ENCODE measurements around the gene SLC22A1. TPM values are rescaled to one million over a fixed set of nuclear protein-coding genes. Genes with fewer than 3 reads are reported as not detected.

SLC22A1 gene
- total and polyA plus RNA-seq, 5 donors from 2014 or later, result 2.5 TPM; not detected in 4

DNA sequence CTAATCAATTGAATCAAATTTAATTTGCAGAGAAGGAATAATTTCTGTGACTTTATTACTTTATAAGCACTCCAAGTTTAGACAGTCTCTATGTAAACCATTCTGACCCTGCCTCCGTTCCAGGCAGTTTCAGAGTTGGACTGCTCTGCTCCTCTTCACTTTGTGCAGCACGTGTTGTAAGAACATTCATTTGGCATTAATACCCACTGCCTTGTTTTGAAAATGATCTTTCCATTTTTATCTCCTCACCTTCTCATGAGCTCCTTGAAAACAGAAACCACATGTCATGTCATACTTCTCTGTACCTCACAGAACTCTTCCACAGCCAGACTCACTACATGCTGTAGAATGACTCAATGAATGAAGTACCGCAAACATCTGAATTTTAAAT is 25.5 kb downstream of the SLC22A1 start:
- H3K27me3 ChIP-seq (ENCODE audit: control insufficient read depth, insufficient read depth, low read length), result peaks cover 3% of the 10 kb centered on the region
- Mint-ChIP-seq H3K27ac (no peak overlapping the region), H3K27me3 (peaks cover 10% of the 10 kb centered on the region), H3K36me3 (peaks cover 12% of the 10 kb centered on the region), H3K9me3 (peaks cover 1 to 10% (median 3%) of the 10 kb centered on the region in 7 donors), H3K4me3 (no peak overlapping the region), H3K4me1 (no peaks in the 10 kb centered on the region)
- no peak for DNase-seq
- no peak for ATAC-seq (ENCODE audit: low read depth in 2 of 2)
- no peak overlapping the region for H3K27ac ChIP-seq (ENCODE audit: insufficient read depth, low read length, poor library complexity, severe bottlenecking)
- no peak overlapping the region for H3K4me3 ChIP-seq (ENCODE audit: low read depth, low read length)
- no peaks in the 10 kb centered on the region for H3K36me3 ChIP-seq (ENCODE audit: control insufficient read depth, insufficient read depth, low read length)
- no peaks in the 10 kb centered on the region for H3K4me1 ChIP-seq (ENCODE audit: control insufficient read depth, insufficient read depth, low read length, poor library complexity, severe bottlenecking)
- no peaks in the 10 kb centered on the region for H3K9me3 ChIP-seq (ENCODE audit: control insufficient read depth in 2 of 2, low read length in 2 of 2)

DNA sequence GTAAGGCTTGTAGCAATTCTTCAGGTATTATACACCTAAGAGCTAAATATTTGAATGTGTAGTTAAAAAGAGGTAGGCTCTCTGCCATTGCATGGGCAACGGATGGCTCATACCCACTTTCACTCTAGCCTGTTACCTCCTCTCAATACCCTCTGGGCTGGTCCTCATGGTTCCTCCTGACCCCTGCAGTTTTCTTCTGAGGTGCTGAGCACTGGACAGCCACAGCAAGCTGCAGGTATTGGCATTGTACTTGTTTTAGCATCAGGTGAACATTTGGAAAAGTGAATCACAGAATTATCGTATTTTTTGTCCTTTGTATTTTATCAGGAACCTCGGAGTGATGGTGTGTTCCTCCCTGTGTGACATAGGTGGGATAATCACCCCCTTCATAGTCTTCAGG is 32.9 kb downstream of the SLC22A1 start:
- no peaks in the 10 kb centered on the region for H3K4me1 Mint-ChIP-seq
- H3K27me3 Mint-ChIP-seq, result peaks cover 7% of the 10 kb centered on the region
- no peak for ATAC-seq (ENCODE audit: low read depth in 2 of 2)

DNA sequence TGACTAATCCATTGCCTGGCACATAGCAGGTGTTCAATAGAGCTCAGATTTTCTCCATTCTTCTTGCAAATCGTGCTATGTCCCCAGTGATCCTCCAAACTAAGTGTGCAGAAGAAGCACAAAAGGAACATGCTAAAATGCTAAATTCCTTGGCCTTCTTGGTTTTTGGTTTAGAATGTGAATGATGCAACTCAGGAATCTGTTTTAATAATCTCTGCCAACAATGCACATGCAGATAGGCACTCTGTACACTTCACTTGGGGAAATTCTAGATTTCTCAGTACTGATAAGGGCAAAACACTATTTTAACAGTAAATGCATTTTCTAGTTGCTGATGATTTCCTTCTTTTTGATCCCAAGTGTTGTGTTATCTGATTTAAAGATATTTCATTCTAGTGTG is 35.2 kb downstream of the SLC22A1 start:
- H3K27me3 ChIP-seq (ENCODE audit: control insufficient read depth, insufficient read depth, low read length), result no peaks in the 10 kb centered on the region
- no peak overlapping the region for H3K27ac ChIP-seq (ENCODE audit: insufficient read depth, low read length, poor library complexity, severe bottlenecking)
- H3K4me3 Mint-ChIP-seq, result no peak overlapping the region
- peaks cover 2 to 15% (median 4%) of the 10 kb centered on the region in 7 donors for H3K9me3 Mint-ChIP-seq
- no peaks in the 10 kb centered on the region for H3K4me1 ChIP-seq (ENCODE audit: control insufficient read depth, insufficient read depth, low read length, poor library complexity, severe bottlenecking)
- no peak overlapping the region for H3K27ac Mint-ChIP-seq
- no peaks in the 10 kb centered on the region for H3K4me1 Mint-ChIP-seq
- ATAC-seq (ENCODE audit: low read depth in 2 of 2), result no peak
- no peak for DNase-seq
- no peaks in the 10 kb centered on the region for H3K36me3 Mint-ChIP-seq
- H3K9me3 ChIP-seq (ENCODE audit: control insufficient read depth in 2 of 2, low read length in 2 of 2), result peaks cover 0 to 5% of the 10 kb centered on the region in 2 experiments
- H3K4me3 ChIP-seq (ENCODE audit: low read depth, low read length), result no peak overlapping the region
- H3K27me3 Mint-ChIP-seq, result peaks cover 7% of the 10 kb centered on the region
- no peaks in the 10 kb centered on the region for H3K36me3 ChIP-seq (ENCODE audit: control insufficient read depth, insufficient read depth, low read length)

More for the DNA sequence above, 32.9 kb downstream of the SLC22A1 start:
- no peak for DNase-seq
- Histone ChIP-seq H3K27ac (ENCODE audit: insufficient read depth, low read length, poor library complexity, severe bottlenecking) (no peak overlapping the region), H3K27me3 (ENCODE audit: control insufficient read depth, insufficient read depth, low read length) (peaks cover 3% of the 10 kb centered on the region), H3K4me1 (ENCODE audit: control insufficient read depth, insufficient read depth, low read length, poor library complexity, severe bottlenecking) (no peaks in the 10 kb centered on the region), H3K36me3 (ENCODE audit: control insufficient read depth, insufficient read depth, low read length) (no peaks in the 10 kb centered on the region), H3K9me3 (ENCODE audit: control insufficient read depth in 2 of 2, low read length in 2 of 2) (peaks cover 0 to 5% of the 10 kb centered on the region in 2 experiments), H3K4me3 (ENCODE audit: low read depth, low read length) (no peak overlapping the region)
- peaks cover 2 to 16% (median 5%) of the 10 kb centered on the region in 7 donors for H3K9me3 Mint-ChIP-seq
- H3K4me3 Mint-ChIP-seq, result no peak overlapping the region
- H3K27ac Mint-ChIP-seq, result no peak overlapping the region
- peaks cover 4% of the 10 kb centered on the region for H3K36me3 Mint-ChIP-seq

DNA sequence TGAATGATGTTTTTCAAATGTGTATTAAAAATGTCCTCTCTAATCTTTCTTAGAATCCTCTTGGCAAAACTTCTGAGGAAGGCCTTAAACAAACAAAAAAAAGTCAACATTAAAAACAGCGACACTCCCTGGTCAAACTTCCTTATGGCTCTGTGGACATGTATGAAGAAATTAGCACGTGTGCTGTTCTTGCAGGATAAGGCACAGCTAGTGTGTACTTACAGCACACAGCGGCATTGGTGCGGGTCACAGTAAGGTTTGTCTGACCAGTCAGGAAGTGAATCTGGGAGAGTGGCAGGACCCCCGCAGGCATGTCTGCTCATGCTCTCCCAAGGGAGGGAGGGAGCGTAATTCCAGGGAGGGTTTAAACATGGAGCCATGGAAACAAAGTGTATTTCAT is 38.8 kb downstream of the SLC22A1 start:
- peaks cover 0 to 5% (median 0%) of the 10 kb centered on the region in 7 donors for H3K9me3 Mint-ChIP-seq
- Histone ChIP-seq H3K4me1 (ENCODE audit: control insufficient read depth, insufficient read depth, low read length, poor library complexity, severe bottlenecking) (no peaks in the 10 kb centered on the region), H3K27ac (ENCODE audit: insufficient read depth, low read length, poor library complexity, severe bottlenecking) (no peak overlapping the region), H3K4me3 (ENCODE audit: low read depth, low read length) (no peak overlapping the region), H3K36me3 (ENCODE audit: control insufficient read depth, insufficient read depth, low read length) (no peaks in the 10 kb centered on the region), H3K27me3 (ENCODE audit: control insufficient read depth, insufficient read depth, low read length) (no peaks in the 10 kb centered on the region), H3K9me3 (ENCODE audit: control insufficient read depth in 2 of 2, low read length in 2 of 2) (no peaks in the 10 kb centered on the region)
- no peaks in the 10 kb centered on the region for H3K27me3 Mint-ChIP-seq
- no peaks in the 10 kb centered on the region for H3K36me3 Mint-ChIP-seq
- H3K4me1 Mint-ChIP-seq, result no peaks in the 10 kb centered on the region
- no peak for ATAC-seq (ENCODE audit: low read depth in 2 of 2)
- DNase-seq, result no peak
- no peak overlapping the region for H3K4me3 Mint-ChIP-seq
- H3K27ac Mint-ChIP-seq, result no peak overlapping the region

DNA sequence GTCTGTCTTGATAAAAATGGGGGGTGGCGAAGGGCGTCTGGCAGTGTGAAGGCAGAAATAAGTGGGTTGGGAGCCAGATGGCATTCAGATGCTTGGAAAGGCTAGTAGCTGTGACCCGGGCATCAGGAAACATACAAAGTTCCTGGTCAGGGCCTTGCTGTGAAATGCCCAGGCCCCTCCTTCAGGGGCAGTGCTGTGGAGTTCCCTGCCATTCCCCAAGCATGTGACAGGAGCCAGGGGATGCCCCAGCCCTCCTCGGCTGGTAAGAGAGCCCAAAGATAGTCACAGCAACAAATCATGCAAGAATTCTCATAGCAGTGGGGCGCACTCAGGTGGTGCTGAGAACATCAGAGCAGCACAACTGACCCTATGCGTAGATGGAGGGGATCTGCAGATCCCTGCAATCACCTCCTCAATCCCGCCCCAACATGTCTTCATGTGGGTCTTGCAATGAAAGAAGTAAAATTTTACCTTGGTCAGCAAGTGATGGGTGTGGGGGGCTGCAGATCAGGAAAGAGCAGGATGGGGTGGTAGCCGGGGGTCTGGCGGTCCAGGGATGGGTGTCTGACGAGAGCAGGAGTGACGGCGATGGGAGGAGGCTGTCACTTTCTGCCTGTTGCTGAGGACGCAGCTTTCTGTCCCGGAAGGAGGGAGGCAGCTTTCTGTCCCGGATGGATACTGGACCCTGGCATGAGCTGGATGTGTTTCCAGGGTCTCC is 39.5 kb downstream of the SLC22A1 start:
- DNase-seq, result no peak
- Mint-ChIP-seq H3K4me3 (no peak overlapping the region), H3K27me3 (no peaks in the 10 kb centered on the region), H3K4me1 (no peaks in the 10 kb centered on the region), H3K36me3 (no peaks in the 10 kb centered on the region), H3K27ac (no peak overlapping the region), H3K9me3 (peaks cover 0 to 6% (median 0%) of the 10 kb centered on the region in 7 donors)
- H3K27me3 ChIP-seq (ENCODE audit: control insufficient read depth, insufficient read depth, low read length), result no peaks in the 10 kb centered on the region
- no peaks in the 10 kb centered on the region for H3K9me3 ChIP-seq (ENCODE audit: control insufficient read depth in 2 of 2, low read length in 2 of 2)
- no peaks in the 10 kb centered on the region for H3K36me3 ChIP-seq (ENCODE audit: control insufficient read depth, insufficient read depth, low read length)
- no peak overlapping the region for H3K4me3 ChIP-seq (ENCODE audit: low read depth, low read length)
- no peaks in the 10 kb centered on the region for H3K4me1 ChIP-seq (ENCODE audit: control insufficient read depth, insufficient read depth, low read length, poor library complexity, severe bottlenecking)
- no peak overlapping the region for H3K27ac ChIP-seq (ENCODE audit: insufficient read depth, low read length, poor library complexity, severe bottlenecking)
- ATAC-seq (ENCODE audit: low read depth in 2 of 2), result no peak

DNA sequence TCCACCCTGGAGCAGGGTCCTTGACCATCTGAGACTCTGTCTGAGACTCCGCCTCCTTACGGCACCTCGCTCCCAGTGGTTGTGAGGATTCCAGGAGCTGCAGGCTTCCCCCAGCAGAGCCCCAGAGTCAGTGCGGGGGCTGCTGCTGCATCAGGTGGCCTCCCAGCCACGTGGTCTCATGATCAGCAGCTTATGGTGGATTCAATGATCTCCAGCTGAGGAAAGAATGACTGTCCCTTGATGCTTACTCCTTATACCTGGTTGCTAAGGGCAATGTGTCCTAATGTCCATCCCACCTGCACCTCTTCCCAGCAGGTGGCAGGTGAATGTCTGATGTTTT is 40.0 kb downstream of the SLC22A1 start:
- no peaks in the 10 kb centered on the region for H3K27me3 Mint-ChIP-seq

DNA sequence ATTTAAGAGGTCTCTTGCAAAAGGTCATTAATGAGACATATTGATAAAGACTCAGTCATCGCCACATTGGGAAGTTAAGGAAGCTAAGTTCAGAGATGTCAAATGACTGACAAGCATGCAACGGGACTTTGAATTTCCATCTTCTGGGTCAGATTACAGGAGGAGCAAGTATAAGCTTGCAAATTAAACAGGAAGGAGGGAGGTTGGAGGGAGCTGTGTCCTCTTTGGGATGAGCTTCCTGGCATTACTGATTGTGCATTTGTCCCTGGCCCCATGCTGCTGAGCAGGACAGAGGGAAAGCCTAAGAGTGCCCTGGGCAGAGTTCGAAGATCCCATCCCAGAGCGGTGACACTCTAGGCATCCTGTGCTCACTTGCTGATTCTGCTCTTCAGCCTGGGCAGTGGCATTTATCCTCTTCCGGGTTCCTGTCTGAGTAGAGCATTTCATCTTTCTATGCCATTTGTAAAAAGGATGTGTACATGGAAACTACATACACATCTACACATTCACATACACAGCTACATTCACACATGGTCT is 40.5 kb downstream of the SLC22A1 start:
- Mint-ChIP-seq H3K27ac (no peak overlapping the region), H3K36me3 (no peaks in the 10 kb centered on the region), H3K9me3 (peaks cover 0 to 6% (median 0%) of the 10 kb centered on the region in 7 donors), H3K27me3 (no peaks in the 10 kb centered on the region), H3K4me3 (no peak overlapping the region), H3K4me1 (no peaks in the 10 kb centered on the region)
- H3K36me3 ChIP-seq (ENCODE audit: control insufficient read depth, insufficient read depth, low read length), result no peaks in the 10 kb centered on the region
- H3K4me3 ChIP-seq (ENCODE audit: low read depth, low read length), result no peak overlapping the region
- DNase-seq, result no peak
- no peaks in the 10 kb centered on the region for H3K9me3 ChIP-seq (ENCODE audit: control insufficient read depth in 2 of 2, low read length in 2 of 2)
- ATAC-seq (ENCODE audit: low read depth in 2 of 2), result no peak
- no peaks in the 10 kb centered on the region for H3K4me1 ChIP-seq (ENCODE audit: control insufficient read depth, insufficient read depth, low read length, poor library complexity, severe bottlenecking)
- no peaks in the 10 kb centered on the region for H3K27me3 ChIP-seq (ENCODE audit: control insufficient read depth, insufficient read depth, low read length)
- no peak overlapping the region for H3K27ac ChIP-seq (ENCODE audit: insufficient read depth, low read length, poor library complexity, severe bottlenecking)

More for the DNA sequence above, 40.0 kb downstream of the SLC22A1 start:
- peaks cover 0 to 6% (median 0%) of the 10 kb centered on the region in 7 donors for H3K9me3 Mint-ChIP-seq
- H3K36me3 ChIP-seq (ENCODE audit: control insufficient read depth, insufficient read depth, low read length), result no peaks in the 10 kb centered on the region
- no peak overlapping the region for H3K27ac ChIP-seq (ENCODE audit: insufficient read depth, low read length, poor library complexity, severe bottlenecking)
- ATAC-seq (ENCODE audit: low read depth in 2 of 2) (no peak), DNase-seq (no peak)
- H3K4me1 Mint-ChIP-seq, result no peaks in the 10 kb centered on the region
- H3K4me3 ChIP-seq (ENCODE audit: low read depth, low read length), result no peak overlapping the region
- H3K9me3 ChIP-seq (ENCODE audit: control insufficient read depth in 2 of 2, low read length in 2 of 2), result no peaks in the 10 kb centered on the region
- no peak overlapping the region for H3K4me3 Mint-ChIP-seq
- no peaks in the 10 kb centered on the region for H3K27me3 ChIP-seq (ENCODE audit: control insufficient read depth, insufficient read depth, low read length)
- no peaks in the 10 kb centered on the region for H3K4me1 ChIP-seq (ENCODE audit: control insufficient read depth, insufficient read depth, low read length, poor library complexity, severe bottlenecking)
- H3K27ac Mint-ChIP-seq, result no peak overlapping the region
- no peaks in the 10 kb centered on the region for H3K36me3 Mint-ChIP-seq

DNA sequence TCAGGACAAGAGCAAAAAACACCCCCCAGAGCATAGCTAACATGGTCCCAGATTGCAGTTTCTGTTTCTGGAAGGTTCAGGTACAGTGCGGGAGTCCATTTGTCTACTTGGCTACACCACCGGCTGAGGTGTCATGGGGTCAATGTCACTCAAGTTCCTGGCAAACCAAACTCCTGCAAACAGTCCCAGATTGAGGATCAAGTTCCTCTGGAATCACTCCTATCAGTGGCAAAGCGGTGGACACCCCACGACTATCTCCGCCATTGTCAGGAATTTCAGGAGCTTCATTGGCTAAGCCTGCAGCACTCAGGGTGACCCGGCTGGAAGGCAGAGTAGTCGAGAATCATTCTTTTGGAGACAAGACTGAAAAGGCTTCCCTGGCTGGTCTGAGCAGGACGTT is 41.8 kb downstream of the SLC22A1 start:
- ATAC-seq (ENCODE audit: low read depth in 2 of 2) (no peak), DNase-seq (no peak)
- peaks cover 0 to 6% (median 0%) of the 10 kb centered on the region in 7 donors for H3K9me3 Mint-ChIP-seq
- H3K36me3 Mint-ChIP-seq, result no peaks in the 10 kb centered on the region
- H3K4me3 ChIP-seq (ENCODE audit: low read depth, low read length), result no peak overlapping the region
- no peaks in the 10 kb centered on the region for H3K9me3 ChIP-seq (ENCODE audit: control insufficient read depth in 2 of 2, low read length in 2 of 2)
- H3K4me1 Mint-ChIP-seq, result no peaks in the 10 kb centered on the region
- no peaks in the 10 kb centered on the region for H3K4me1 ChIP-seq (ENCODE audit: control insufficient read depth, insufficient read depth, low read length, poor library complexity, severe bottlenecking)
- no peaks in the 10 kb centered on the region for H3K36me3 ChIP-seq (ENCODE audit: control insufficient read depth, insufficient read depth, low read length)
- H3K27ac ChIP-seq (ENCODE audit: insufficient read depth, low read length, poor library complexity, severe bottlenecking), result no peak overlapping the region
- H3K27me3 ChIP-seq (ENCODE audit: control insufficient read depth, insufficient read depth, low read length), result no peaks in the 10 kb centered on the region
- no peaks in the 10 kb centered on the region for H3K27me3 Mint-ChIP-seq
- no peak overlapping the region for H3K4me3 Mint-ChIP-seq
- H3K27ac Mint-ChIP-seq, result no peak overlapping the region

Measured in CD4-positive, CD25-positive, alpha-beta regulatory T cell (primary cell).